ENCODE data around the gene ATP8B4. TPM values are rescaled to one million over a fixed set of nuclear protein-coding genes. Genes with fewer than 3 reads are reported as not detected.

The ATP8B4 gene
- polyA plus RNA-seq, 1 of the 3 experiments (the other 2 are of a cell fraction), result 0.03 TPM

- Histone ChIP-seq H3K4me2 (no peak overlapping the region), H3K9ac (no peak overlapping the region), H4K20me1 (ENCODE audit: insufficient read depth) (no peaks in the 10 kb centered on the region), H3K79me2 (ENCODE audit: insufficient read depth) (no peaks in the 10 kb centered on the region), H3K27ac (ENCODE audit: low read depth in 2 of 2, low read length in 1 of 2) (no peak overlapping the region), H3K9me3 (no peaks in the 10 kb centered on the region), H3K27me3 (ENCODE audit: insufficient read depth) (no peaks in the 10 kb centered on the region), H2AFZ (ENCODE audit: low read depth) (no peak overlapping the region), H3F3A (replicated peaks; ENCODE audit: insufficient read depth) (no peaks in the 10 kb centered on the region), H3K4me3 (ENCODE audit: low read depth in 2 of 2, low read length in 1 of 2) (no peak overlapping the region), H3K4me1 (ENCODE audit: control insufficient read depth in 1 of 2, insufficient read depth in 2 of 2, low read depth in 1 of 2, low read length in 1 of 2) (no peaks in the 10 kb centered on the region; a peak in 1 of 4 replicates), H3K9me2 (no peaks in the 10 kb centered on the region), H3K36me3 (replicated peaks in 1 of 2; ENCODE audit: control insufficient read depth in 1 of 2, insufficient read depth in 2 of 2, low read length in 1 of 2) (no peaks in the 10 kb centered on the region)
- no peak for DNase-seq
- 36% methylated on average over 2 of the region's 2 CpGs for WGBS (ENCODE audit: low lambda C conversion rate)
- CTCF ChIA-PET, result no interaction called here
- TF ChIP-seq RAD21 (IDR thresholded peaks at IDR 0.05; ENCODE audit: low read length), result no peak
- no peak for TF ChIP-seq POLR2AphosphoS5 (IDR thresholded peaks at IDR 0.05; ENCODE audit: low read depth, low read length)
- TF ChIP-seq TAF1 (IDR thresholded peaks at IDR 0.05; ENCODE audit: borderline replicate concordance, low read depth, low read length), result no peak
- TF ChIP-seq TCF12 (IDR thresholded peaks at IDR 0.05), result no peak
- TF ChIP-seq FOSL2 (IDR thresholded peaks at IDR 0.05; ENCODE audit: borderline replicate concordance, low read depth), result no peak
- no peak for TF ChIP-seq NFIC (IDR thresholded peaks at IDR 0.05; ENCODE audit: borderline replicate concordance)
- TF ChIP-seq SMC3 (IDR thresholded peaks at IDR 0.05; ENCODE audit: low read depth, low read length), result no peak
- POLR2A ChIA-PET, result no interaction called here
Observed at GRCh38 chr15:50065279-50065678, 53.8 kb downstream of the ATP8B4 start.

- WGBS (ENCODE audit: low lambda C conversion rate), result 66% methylated on average over 4 of the region's 4 CpGs
- Histone ChIP-seq H3K4me2 (no peak overlapping the region), H3K4me1 (ENCODE audit: control insufficient read depth in 1 of 2, insufficient read depth in 2 of 2, low read depth in 1 of 2, low read length in 1 of 2) (no peaks in the 10 kb centered on the region; a peak in 1 of 4 replicates), H3K27ac (ENCODE audit: low read depth in 2 of 2, low read length in 1 of 2) (no peak overlapping the region), H3K9me2 (no peaks in the 10 kb centered on the region), H3K9me3 (no peaks in the 10 kb centered on the region), H3K79me2 (ENCODE audit: insufficient read depth) (no peaks in the 10 kb centered on the region), H2AFZ (ENCODE audit: low read depth) (no peak overlapping the region), H3K27me3 (ENCODE audit: insufficient read depth) (no peaks in the 10 kb centered on the region), H4K20me1 (ENCODE audit: insufficient read depth) (no peaks in the 10 kb centered on the region), H3K36me3 (replicated peaks in 1 of 2; ENCODE audit: control insufficient read depth in 1 of 2, insufficient read depth in 2 of 2, low read length in 1 of 2) (no peaks in the 10 kb centered on the region), H3K4me3 (ENCODE audit: low read depth in 2 of 2, low read length in 1 of 2) (no peak overlapping the region), H3F3A (replicated peaks; ENCODE audit: insufficient read depth) (no peaks in the 10 kb centered on the region), H3K9ac (no peak overlapping the region)
- no peak for DNase-seq
- TF ChIP-seq FOXJ3 (CRISPR knock-in tag; IDR thresholded peaks at IDR 0.05) (no peak), FOXM1 (IDR thresholded peaks at IDR 0.05; ENCODE audit: low read depth) (no peak), TAF1 (IDR thresholded peaks at IDR 0.05; ENCODE audit: borderline replicate concordance, low read depth, low read length) (no peak), JUND (IDR thresholded peaks at IDR 0.05) (no peak), YY1 (IDR thresholded peaks at IDR 0.05; ENCODE audit: low read depth) (no peak), SMC3 (IDR thresholded peaks at IDR 0.05; ENCODE audit: low read depth, low read length) (no peak), RXRA (IDR thresholded peaks at IDR 0.05; ENCODE audit: borderline replicate concordance, low read depth) (no peak), RCOR1 (IDR thresholded peaks at IDR 0.05; ENCODE audit: low read length) (no peak), TEAD4 (IDR thresholded peaks at IDR 0.05; ENCODE audit: borderline replicate concordance, insufficient read depth) (no peak), MEF2A (IDR thresholded peaks at IDR 0.05; ENCODE audit: borderline replicate concordance, low read depth) (no peak), FOSL2 (IDR thresholded peaks at IDR 0.05; ENCODE audit: borderline replicate concordance, low read depth) (no peak), CHD2 (IDR thresholded peaks at IDR 0.05; ENCODE audit: low read length, partially characterized antibody) (no peak), EP300 (IDR thresholded peaks at IDR 0.05; ENCODE audit: borderline replicate concordance in 1 of 2, low read depth in 1 of 2, low read length in 1 of 2) (no peak), USF2 (IDR thresholded peaks at IDR 0.05; ENCODE audit: borderline replicate concordance, low read depth, low read length) (no peak), ZBTB33 (IDR thresholded peaks at IDR 0.05; ENCODE audit: borderline replicate concordance, low read depth) (no peak), CTCF (IDR thresholded peaks at IDR 0.05) (no peak), EZH2phosphoT487 (IDR thresholded peaks at IDR 0.05; ENCODE audit: borderline replicate concordance, low read depth) (no peak), TCF12 (IDR thresholded peaks at IDR 0.05) (no peak)
- POLR2A ChIA-PET, result no interaction called here
- CTCF ChIA-PET, result interaction anchor here (1.2 to 3.7 kb wide), 2 partner anchors 10 to 13 kb away, joined by 4 to 20 read pairs; no protein-coding TSS in a partner anchor
Observed at GRCh38 chr15:50064673-50065072, 54.4 kb downstream of the ATP8B4 start.

Data from SK-N-SH (cell line).